Stimulated activated naive CD8-positive, alpha-beta T cell treated with anti-CD3 and anti-CD28 coated beads, Interleukin-15, Interleukin-2, amounts not matched to agents 100 ng/mL and 50 ng/mL, for 24 hours (primary cell): Measurements from ENCODE around the gene OPHN1.

Experiments used
- H3K27ac Mint-ChIP-seq: one replicate; pipeline ENCODE4 v1.8.0; 2021; ENCODE audit warnings: mild to moderate bottlenecking, mixed read lengths
- H3K27me3 Mint-ChIP-seq: one replicate; pipeline ENCODE4 v1.8.0; 2021; ENCODE audit warnings: mixed read lengths
- H3K36me3 Mint-ChIP-seq: one replicate; pipeline ENCODE4 v1.8.0; 2021; ENCODE audit warnings: low read depth, mixed read lengths
- H3K4me1 Mint-ChIP-seq: one replicate; pipeline ENCODE4 v1.8.0; 2021; ENCODE audit warnings: low read depth, mixed read lengths
- H3K4me3 Mint-ChIP-seq: one replicate; pipeline ENCODE4 v1.8.0; 2021; ENCODE audit warnings: mild to moderate bottlenecking, mixed read lengths
- H3K9me3 Mint-ChIP-seq: one replicate; pipeline ENCODE4 v1.8.0; 2021; ENCODE audit warnings: mixed read lengths

Gene OPHN1

DNA sequence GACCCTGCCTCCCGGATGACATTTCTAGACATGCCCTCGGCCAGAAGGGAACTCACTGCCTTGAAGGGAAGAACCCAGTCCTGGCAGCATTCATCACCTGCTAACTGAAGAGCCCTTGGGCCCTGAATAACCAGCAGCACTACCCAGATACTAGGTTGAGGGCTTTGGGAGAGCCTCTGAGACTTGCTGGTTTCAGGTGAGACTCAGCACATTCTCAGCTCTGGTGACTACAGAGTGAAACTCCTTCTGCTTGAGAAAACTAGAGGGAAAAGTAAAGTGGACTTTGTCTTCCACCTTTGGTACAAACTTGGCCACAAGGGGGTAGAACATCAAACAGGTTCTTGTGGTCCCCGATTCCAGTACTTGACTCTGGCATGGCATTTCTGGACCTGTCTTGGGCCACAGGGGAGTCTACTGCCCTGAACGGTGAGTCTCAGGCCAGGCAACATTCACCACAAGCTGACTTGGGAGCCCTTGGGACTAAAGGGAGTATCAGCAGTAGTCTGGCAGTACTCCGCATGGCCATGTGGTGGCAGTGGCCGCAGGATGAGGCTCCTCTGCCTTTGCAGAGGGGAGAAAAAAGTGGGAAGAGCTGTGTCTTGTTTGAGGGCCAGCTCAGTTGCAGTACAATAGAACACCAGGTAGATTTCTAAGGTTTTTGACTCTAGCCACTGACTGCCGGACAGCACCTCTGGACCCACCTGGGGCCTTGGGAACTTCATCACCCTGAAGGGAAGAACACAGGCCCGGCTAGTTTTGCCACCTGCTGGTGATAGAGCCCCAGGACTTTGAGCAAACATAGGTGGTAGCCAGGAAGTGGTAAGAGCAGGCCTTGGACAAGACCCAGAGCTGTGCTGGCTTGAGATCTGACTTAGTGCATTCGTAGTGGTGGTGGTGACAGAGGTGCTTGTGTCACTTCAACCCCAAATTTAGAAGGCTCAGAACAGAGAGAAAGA lies 414.8 kb downstream of the OPHN1 start:
- Mint-ChIP-seq H3K4me1 (no peaks in the 10 kb centered on the region), H3K36me3 (no peaks in the 10 kb centered on the region), H3K27ac (no peak overlapping the region), H3K9me3 (no peaks in the 10 kb centered on the region), H3K4me3 (no peak overlapping the region), H3K27me3 (no peaks in the 10 kb centered on the region)

DNA sequence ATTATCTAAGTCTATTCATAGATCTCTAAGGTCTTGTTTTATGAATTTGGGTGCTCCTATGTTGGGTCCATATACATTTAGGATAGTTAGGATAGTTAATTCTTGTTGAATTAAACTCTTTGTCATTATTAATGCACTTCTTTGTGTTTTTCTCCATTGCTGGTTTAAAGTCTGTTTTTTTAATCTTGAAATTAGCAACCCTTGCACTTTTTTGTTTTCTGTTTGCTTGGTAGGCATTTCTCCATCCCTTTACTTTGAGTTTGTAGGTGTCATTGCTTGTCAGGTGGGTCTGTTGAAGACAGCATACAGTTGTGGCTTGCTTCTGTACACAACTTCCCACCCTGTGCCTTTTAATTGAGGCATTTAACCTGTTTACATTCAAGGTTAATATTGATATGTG lies 434.8 kb downstream of the OPHN1 start:
- no peaks in the 10 kb centered on the region for H3K27me3 Mint-ChIP-seq
- H3K9me3 Mint-ChIP-seq, result peaks cover 4% of the 10 kb centered on the region
- H3K36me3 Mint-ChIP-seq, result no peaks in the 10 kb centered on the region
- no peak overlapping the region for H3K4me3 Mint-ChIP-seq
- no peaks in the 10 kb centered on the region for H3K4me1 Mint-ChIP-seq
- H3K27ac Mint-ChIP-seq, result no peak overlapping the region
